Breast epithelium (tissue), 3 donors: ENCODE measurements around the gene AGGF1.

Source experiments
- CTCF ChIP-seq, 3 donors: fragments of 450-650 bp; IDR thresholded peaks; one replicate each; pipeline ENCODE4 v1.5.1; 2016 to 2017; ENCODE audit warnings: antibody characterized with exemption in 3 of 3, mild to moderate bottlenecking in 3 of 3, moderate library complexity in 3 of 3
- POLR2AphosphoS5 ChIP-seq, 3 donors: sonication (generic); formaldehyde crosslinking; IDR thresholded peaks; one replicate each; pipeline ENCODE4 v1.6.1; 2017; ENCODE audit warnings: antibody characterized with exemption in 3 of 3

DNA sequence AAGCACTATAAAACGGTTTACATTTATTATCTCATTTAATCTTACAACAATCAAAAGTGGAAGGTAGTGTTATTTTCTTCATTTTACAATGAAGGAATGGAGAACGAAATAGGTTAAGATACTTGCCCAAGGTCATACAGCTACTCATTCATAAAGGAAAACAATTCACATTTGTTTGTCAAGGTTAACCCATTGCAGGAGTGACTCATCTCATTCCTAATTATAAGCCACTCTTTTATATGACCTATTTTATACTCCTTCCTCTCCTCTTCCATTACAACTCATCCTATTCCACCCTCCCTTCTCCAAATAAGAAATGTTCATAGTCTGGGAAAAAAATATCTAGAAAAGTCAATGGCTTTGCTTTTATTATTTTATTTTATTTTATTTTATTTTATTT lies 47.8 kb upstream of the AGGF1 start:
- TF ChIP-seq POLR2AphosphoS5 (IDR thresholded peaks at IDR 0.05) (no peak), CTCF (IDR thresholded peaks at IDR 0.05) (no peak)
